Upper lobe of left lung (tissue), 6 donors: ENCODE measurements around the gene ANKRD11. TPM values are rescaled to one million over a fixed set of nuclear protein-coding genes. Genes with fewer than 3 reads are reported as not detected.
A peak's percentile ranks its signal among the peaks of the same experiment; 100 is the strongest.

ENCODE experiments used
- ATAC-seq, 2 donors: fragments of 200-7000 bp; cut with Tn5 transposase; one replicate each; pipeline ENCODE4 v1.9.1; 2022; ENCODE audit warnings: mild to moderate bottlenecking in 2 of 2, moderate library complexity in 2 of 2; ENCODE audit not compliant: low FRiP score in 2 of 2
- DNase-seq, 2 donors: peaks; one replicate each; pipeline ENCODE4 v3.0.0-alpha.2; 2019 to 2020
- H3K27ac ChIP-seq, 4 donors: fragments of 200-600 bp; sonication (generic); one replicate each; pipeline ENCODE4 v1.5.1; 2016 to 2019
- H3K27me3 ChIP-seq, 4 donors: fragments of 200-600 bp; sonication (generic); one replicate each; pipeline ENCODE4 v1.5.1; 2017 to 2019
- H3K36me3 ChIP-seq, 4 donors: fragments of 200-600 bp; sonication (generic); one replicate each; pipeline ENCODE4 v1.5.1; 2016 to 2019
- H3K4me1 ChIP-seq, 4 donors: fragments of 200-600 bp; sonication (generic); one replicate each; pipeline ENCODE4 v1.5.1; 2018 to 2019
- H3K4me3 ChIP-seq, 4 donors: fragments of 200-600 bp; sonication (generic); one replicate each; pipeline ENCODE4 v1.5.1; 2017 to 2019; ENCODE audit warnings: mild to moderate bottlenecking in 2 of 4, moderate library complexity in 1 of 4
- H3K9me3 ChIP-seq, 4 donors: fragments of 200-600 bp; sonication (generic); one replicate each; pipeline ENCODE4 v1.5.1; 2018 to 2019
- CTCF ChIP-seq, 6 experiments: fragments of 450-650 bp in 4 of 6; fragments of 200-600 bp in 2 of 6; sonication (generic) in 2 of 6; IDR thresholded peaks; one replicate each; pipeline ENCODE4 v1.5.1; 2016 to 2019; ENCODE audit warnings: antibody characterized with exemption in 6 of 6
- EP300 ChIP-seq, 4 donors: sonication (generic); formaldehyde crosslinking; IDR thresholded peaks; one replicate each; pipeline ENCODE4 v1.5.1; 2017; ENCODE audit warnings: antibody characterized with exemption in 4 of 4, control low read depth in 2 of 4
- POLR2A ChIP-seq, 4 donors: fragments of 450-650 bp; IDR thresholded peaks; one replicate each; pipeline ENCODE4 v1.5.1; 2016 to 2017; ENCODE audit warnings: antibody characterized with exemption in 4 of 4, mild to moderate bottlenecking in 2 of 4
- POLR2AphosphoS5 ChIP-seq, 2 donors: sonication (generic); formaldehyde crosslinking; IDR thresholded peaks; one replicate each; pipeline ENCODE4 v1.5.1; 2017; ENCODE audit warnings: antibody characterized with exemption in 2 of 2
- WGBS, 2 donors: methylation state at CpG; one replicate each; pipeline ENCODE4 v1.1.5; 2017 to 2018; 5-methylcytosine and 5-hydroxymethylcytosine counted together
- total RNA-seq, 6 donors: library from RNA; depleted of rRNA in 4 of 6; stranded (reverse); fragments of >200 nt in 4 of 6; gene quantifications; one replicate each; pipeline versions ENCODE4 v1.1.0 to v1.2.1, GENCODE V29; 2016 to 2021
- donor health status: DM: no; HTN: no; CAD: no; lungs with moderate emphysema.
- donor health status: DM: no; HTN: yes; CAD: no; lungs with severe emphysema.

ANKRD11 gene
- total RNA-seq, 6 donors from 2014 or later = 92.4 to 313 (median 134) TPM

- Histone ChIP-seq H3K36me3 (peaks cover 0 to 21% (median 10%) of the 10 kb centered on the region in 4 donors), H3K27me3 (no peaks in the 10 kb centered on the region), H3K4me1 (peaks cover 20 to 61% (median 27%) of the 10 kb centered on the region in 4 donors), H3K27ac (peak overlapping the region in 2 of 4 donors; percentile 42 to 65), H3K4me3 (no peak overlapping the region), H3K9me3 (no peaks in the 10 kb centered on the region)
- no peak for DNase-seq
- no peak for ATAC-seq
- 88 to 91% methylated on average over 15 to 22 of the region's 24 CpGs for WGBS, 2 donors
- TF ChIP-seq POLR2AphosphoS5 (IDR thresholded peaks at IDR 0.05) = no peak
- no peak for TF ChIP-seq POLR2A (IDR thresholded peaks at IDR 0.05)
- no peak for TF ChIP-seq CTCF (IDR thresholded peaks at IDR 0.05)
- no peak for TF ChIP-seq EP300 (IDR thresholded peaks at IDR 0.05)
These were observed 195.1 kb downstream of the ANKRD11 start for GRCh38 chr16:89295071-89295900.

GRCh38 chr16:89294486-89294885 lies 195.9 kb downstream of the ANKRD11 start:
- DNase-seq (no peak), ATAC-seq (no peak)
- H3K27me3 ChIP-seq = no peaks in the 10 kb centered on the region
- H3K9me3 ChIP-seq = no peaks in the 10 kb centered on the region
- H3K27ac ChIP-seq = peak overlapping the region in 2 of 4 donors; percentile 17 to 65
- H3K36me3 ChIP-seq = peaks cover 0 to 25% (median 11%) of the 10 kb centered on the region in 4 donors
- TF ChIP-seq EP300 (IDR thresholded peaks at IDR 0.05) (no peak), POLR2AphosphoS5 (IDR thresholded peaks at IDR 0.05) (no peak), POLR2A (IDR thresholded peaks at IDR 0.05) (no peak), CTCF (IDR thresholded peaks at IDR 0.05) (no peak)
- peaks cover 16 to 57% (median 24%) of the 10 kb centered on the region in 4 donors for H3K4me1 ChIP-seq
- no peak overlapping the region for H3K4me3 ChIP-seq
- WGBS, 2 donors = 61 to 100% methylated on average over 1 to 13 of the region's 13 CpGs

- peak overlapping the region in 3 of 4 donors; percentile 17 to 65 (median 33) for H3K27ac ChIP-seq
- H3K4me3 ChIP-seq = no peak overlapping the region
- TF ChIP-seq POLR2A (IDR thresholded peaks at IDR 0.05) (no peak), CTCF (IDR thresholded peaks at IDR 0.05) (peak in 1 of 6 experiments; percentile 26)
- H3K27me3 ChIP-seq = no peaks in the 10 kb centered on the region
- peak in 1 of 2 donors; percentile 73 for ATAC-seq
- peaks cover 1 to 28% (median 17%) of the 10 kb centered on the region in 4 donors for H3K36me3 ChIP-seq
- H3K4me1 ChIP-seq = peaks cover 16 to 52% (median 24%) of the 10 kb centered on the region in 4 donors
- no peaks in the 10 kb centered on the region for H3K9me3 ChIP-seq
- peak in 1 of 2 donors; percentile 70 for DNase-seq
- 76 to 78% methylated on average over 26 of the region's 28 CpGs for WGBS, 2 donors
These were observed 196.9 kb downstream of the ANKRD11 start for GRCh38 chr16:89293276-89294143.

GRCh38 chr16:89292443-89293078 lies 197.8 kb downstream of the ANKRD11 start:
- H3K27me3 ChIP-seq = no peaks in the 10 kb centered on the region
- 74 to 88% methylated on average over 12 to 22 of the region's 22 CpGs for WGBS, 2 donors
- peak overlapping the region in 2 of 4 donors; percentile 21 to 56 for H3K27ac ChIP-seq
- no peak overlapping the region for H3K4me3 ChIP-seq
- H3K4me1 ChIP-seq = peaks cover 11 to 43% (median 22%) of the 10 kb centered on the region in 4 donors
- TF ChIP-seq EP300 (IDR thresholded peaks at IDR 0.05) (no peak), CTCF (IDR thresholded peaks at IDR 0.05) (no peak), POLR2AphosphoS5 (IDR thresholded peaks at IDR 0.05) (peak in 1 of 2 donors; percentile 46), POLR2A (IDR thresholded peaks at IDR 0.05) (no peak)
- no peaks in the 10 kb centered on the region for H3K9me3 ChIP-seq
- DNase-seq (peak in 1 of 2 donors; percentile 83), ATAC-seq (peak in 1 of 2 donors; percentile 74)
- peaks cover 9 to 33% (median 24%) of the 10 kb centered on the region in 4 donors for H3K36me3 ChIP-seq
